Islet precursor cell (in vitro differentiated cells): ENCODE results near the gene RYR1.
"Not testable (repeated sequence)": the region's sequence is repeated elsewhere in the genome, so short reads cannot be mapped to it uniquely, and the experiment has no call there.

Experiments
- DNase-seq: peaks from one replicate; pipeline ENCODE4 v3.0.0-alpha.2; 2018

The RYR1 gene

GRCh38 chr19:38400361-38400760, 33.1 kb upstream of the RYR1 start:
- no peak for DNase-seq

- peak; percentile 50 for DNase-seq
Observed at GRCh38 chr19:38401148-38401547, 32.3 kb upstream of the RYR1 start.

DNA sequence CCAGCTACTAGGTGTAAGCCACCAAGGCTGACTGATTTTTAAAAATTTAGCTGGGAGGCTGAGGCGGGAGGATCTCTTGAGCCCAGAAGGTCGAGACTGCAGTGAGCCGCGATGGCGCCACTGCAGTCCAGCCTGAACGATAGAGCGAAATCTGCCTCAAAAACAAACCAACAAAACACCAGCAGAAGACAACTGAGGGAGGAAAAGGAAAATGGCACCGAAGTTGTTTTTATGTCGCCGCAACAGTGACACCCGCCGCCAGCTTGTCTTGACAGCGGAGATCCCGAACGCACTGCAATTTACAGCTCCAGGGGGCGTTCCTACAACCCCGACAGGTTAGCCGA, 30.9 kb upstream of the RYR1 start:
- no peak for DNase-seq

GRCh38 chr19:38402967-38403674, 30.4 kb upstream of the RYR1 start, which contains the start of gene FAM98C:
TSS of gene FAM98C (plus strand) at chr19:38403093. CDS start at chr19:38403154, 61 bp downstream.
- peak; percentile 99 for DNase-seq

GRCh38 chr19:38404858-38405257, 28.6 kb upstream of the RYR1 start:
- no peak for DNase-seq

DNA sequence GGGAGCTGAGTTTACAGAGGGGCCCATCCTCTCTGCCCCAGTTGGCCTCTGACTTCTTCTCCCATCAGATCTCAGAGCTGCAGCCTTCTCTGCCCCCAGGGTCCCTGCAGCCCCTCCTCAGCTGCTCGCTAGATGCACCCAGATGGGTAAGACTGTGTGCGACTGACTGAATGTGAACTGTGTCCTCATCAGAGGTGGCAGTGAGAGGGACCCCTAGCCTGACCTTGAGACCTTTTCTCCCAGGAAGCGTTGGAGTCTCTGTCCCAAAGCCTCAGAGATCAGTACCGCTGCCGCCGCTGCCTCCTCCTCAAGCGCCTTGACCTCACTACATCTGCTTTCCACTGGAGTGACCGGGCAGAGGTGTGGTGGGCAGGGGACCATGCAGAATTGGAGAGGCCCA, 28.2 kb upstream of the RYR1 start:
- no peak for DNase-seq

DNA sequence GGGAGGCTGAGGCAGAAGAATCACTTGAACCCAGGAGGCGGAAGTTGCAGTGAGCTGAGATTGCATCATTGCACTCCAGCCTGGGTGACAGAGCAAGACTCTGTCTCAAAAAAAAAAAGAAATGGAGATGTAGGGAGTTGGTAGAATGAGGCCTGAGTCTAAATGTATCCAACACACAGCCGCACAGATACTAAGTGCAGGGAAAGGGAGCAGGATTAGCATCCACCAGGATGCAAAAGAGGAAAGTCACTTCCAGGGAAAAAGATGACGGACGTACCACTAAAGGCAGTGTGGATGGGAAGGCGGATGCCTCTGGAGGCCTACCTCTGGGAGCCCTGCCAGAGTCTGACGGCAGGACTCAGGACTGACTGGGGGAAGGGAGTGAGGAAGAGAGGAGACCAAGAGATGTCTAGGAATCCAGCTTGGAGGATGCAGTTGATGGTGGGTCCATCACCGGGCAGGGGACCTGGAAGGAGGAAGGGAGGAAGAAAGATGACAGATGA, 23.8 kb upstream of the RYR1 start:
- no peak for DNase-seq

DNA sequence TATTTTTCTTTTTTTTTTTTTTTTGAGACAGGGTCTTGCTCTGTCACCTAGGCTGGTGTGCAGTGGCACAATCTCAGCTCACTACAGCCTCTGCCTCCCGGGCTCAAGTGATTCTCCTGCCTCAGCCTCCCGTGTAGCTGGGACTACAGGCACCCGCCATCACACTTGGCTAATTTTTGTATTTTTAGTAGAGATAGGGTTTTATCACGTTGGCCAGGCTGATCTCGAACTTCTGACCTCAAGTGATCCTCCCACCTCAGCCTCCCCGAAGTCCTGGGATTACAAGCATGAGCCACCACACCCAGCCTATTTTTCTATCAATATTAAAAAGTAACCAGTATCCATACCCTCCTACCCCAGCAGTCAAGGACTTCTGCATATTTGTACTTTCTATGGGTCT, 23.1 kb upstream of the RYR1 start:
- DNase-seq = not testable (repeated sequence)

- DNase-seq = no peak
Observed at GRCh38 chr19:38411041-38411712, 22.3 kb upstream of the RYR1 start.

GRCh38 chr19:38411898-38412297, 21.6 kb upstream of the RYR1 start:
- DNase-seq = not testable (repeated sequence)

GRCh38 chr19:38412491-38412890, 21.0 kb upstream of the RYR1 start:
- DNase-seq = no peak

- DNase-seq = no peak
Observed at GRCh38 chr19:38412961-38413360, 20.5 kb upstream of the RYR1 start.

DNA sequence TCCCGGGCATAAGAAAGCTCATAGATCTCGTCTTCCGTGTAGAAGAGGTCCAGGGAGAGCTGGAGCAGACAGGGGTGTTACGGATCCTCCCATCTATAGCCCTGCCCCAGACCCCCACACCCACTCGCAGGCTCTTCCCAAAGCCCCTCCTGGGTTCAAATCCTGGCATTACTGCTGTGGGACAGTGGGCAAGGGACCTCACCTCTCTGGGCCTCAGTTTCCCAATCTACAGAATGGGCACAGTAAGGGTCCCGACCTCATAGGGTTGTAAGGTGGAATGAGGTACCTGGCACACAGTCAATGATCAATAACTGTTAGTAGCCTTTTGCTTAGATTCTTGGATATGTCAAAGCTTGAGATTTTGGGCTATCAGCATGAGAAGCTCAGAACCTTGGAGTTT, 20.1 kb upstream of the RYR1 start:
- no peak for DNase-seq

- no peak for DNase-seq
Observed at GRCh38 chr19:38417146-38417543, 16.3 kb upstream of the RYR1 start.

DNA sequence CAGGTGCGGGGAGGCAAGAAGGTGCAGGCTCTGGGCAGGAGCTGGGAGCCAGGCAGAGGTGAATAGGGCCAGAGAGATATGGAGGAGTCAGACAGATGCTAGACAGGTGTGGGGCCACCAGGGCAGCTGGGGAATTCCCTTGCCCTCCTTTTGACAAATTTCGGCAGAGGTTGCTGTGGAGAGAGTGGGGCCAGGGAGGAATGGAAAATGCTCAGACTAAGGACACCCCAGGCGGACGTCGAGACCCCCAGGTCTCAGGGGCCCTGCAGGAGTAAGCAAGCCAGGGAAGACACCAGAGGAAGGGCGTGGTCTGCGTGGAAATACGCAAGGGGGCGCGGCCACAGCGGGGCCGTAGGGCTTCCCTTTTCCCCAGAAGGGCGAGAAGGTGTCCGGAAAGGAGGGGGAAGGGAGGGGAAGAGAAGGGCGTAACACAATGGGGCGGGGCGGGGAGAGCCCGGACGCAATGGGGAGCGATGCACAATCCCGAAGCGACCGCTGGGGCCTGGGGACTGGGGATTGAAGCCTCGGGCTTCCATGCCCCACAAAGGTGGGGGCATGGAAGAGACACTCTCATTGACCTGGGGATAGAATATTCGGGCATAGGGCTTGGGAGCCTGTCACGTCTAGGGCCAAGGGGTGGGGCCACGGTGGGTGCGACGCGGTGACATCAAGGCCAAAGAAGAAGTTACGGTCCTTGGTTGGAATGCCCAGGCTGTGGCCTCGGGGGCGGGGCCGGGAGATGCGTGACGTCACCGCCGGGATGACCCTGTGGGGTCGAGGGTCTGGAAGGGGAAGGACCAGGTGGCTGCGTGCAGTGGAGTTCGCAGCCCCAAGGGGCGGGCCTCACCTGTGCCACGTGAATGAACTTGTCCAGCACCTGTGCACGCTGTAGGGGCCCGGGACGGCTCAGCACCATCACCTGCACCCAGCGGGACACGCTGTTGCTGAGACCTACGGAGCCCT, 15.7 kb upstream of the RYR1 start:
- DNase-seq = peak; percentile 82

DNA sequence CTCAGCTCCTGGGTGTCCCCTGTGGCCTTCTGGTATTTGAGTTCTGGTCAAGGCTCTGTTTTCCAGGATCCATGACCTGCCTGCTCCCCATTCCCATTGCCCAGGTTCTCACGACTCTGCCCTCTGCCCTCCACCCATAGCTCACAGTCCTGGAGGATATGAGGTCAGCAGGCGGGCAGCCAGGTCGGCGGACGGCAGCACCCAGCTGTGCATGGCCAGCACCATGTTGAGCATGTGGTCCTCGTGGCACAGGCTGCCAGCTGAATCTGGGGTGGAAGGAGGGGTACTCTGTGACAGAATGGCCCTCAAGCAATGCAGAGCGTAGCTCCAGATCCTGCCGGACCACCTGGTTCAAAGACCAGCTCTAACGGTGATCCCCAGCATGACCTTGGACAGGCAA, 12.6 kb upstream of the RYR1 start:
- DNase-seq = no peak

DNA sequence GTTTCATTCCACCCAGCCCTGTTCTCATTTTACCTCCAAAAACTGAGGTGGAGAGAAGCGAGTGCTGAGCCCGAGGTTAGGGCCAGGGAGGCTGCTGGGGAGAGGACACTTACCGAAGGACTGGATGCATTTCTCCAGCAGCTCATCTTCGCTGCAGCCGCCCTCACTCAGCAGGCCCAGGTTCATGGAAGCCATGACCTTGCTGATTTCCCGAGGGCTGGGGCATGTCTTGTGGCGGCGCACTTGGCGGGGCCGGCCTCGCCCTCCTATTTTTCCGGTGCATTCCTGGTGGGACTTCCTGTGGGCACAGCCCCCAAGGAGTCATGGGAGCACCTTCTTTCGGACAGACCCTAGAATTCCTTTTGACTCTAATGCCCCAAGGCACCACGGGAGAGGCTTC, 11.6 kb upstream of the RYR1 start:
- no peak for DNase-seq

DNA sequence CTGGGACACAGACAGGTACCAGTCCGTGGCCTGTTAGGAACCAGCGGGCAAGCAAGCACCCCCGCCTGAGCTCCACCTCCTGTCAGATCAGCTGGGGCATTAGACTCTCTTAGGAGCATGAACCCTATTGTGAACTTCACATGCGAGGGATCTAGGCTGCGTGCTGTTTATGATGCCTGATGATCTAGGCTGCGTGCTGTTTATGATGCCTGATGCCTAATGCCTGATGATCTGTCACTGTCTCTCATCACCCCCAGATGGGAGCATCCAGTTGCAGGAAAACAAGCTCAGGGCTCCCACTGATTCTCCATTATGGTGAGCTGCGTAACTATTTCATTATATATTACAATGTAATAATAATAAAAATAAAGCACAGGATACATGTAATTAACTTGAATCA, 11.1 kb upstream of the RYR1 start:
- DNase-seq = no peak

DNA sequence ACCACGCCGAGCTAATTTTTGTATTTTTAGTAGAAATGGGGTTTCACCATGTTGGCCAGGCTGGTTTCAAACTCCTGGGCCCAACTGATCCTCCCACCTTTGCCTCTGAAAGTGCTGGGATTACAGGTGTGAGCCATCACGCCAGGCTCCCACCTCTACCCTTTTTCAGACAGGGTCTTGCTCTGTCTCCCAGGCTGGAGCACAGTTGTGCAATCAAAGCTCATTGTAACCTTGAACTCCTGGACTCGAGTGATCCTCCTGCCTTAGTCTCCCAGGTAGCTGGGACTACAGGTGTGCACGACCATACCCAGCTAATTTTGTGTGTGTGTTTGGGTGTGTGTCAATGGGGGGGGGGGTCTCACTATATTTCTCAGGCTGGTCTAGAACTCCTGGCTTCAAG, 9.2 kb upstream of the RYR1 start:
- DNase-seq = no peak

- DNase-seq = no peak
Observed at GRCh38 chr19:38425222-38425809, 8.2 kb upstream of the RYR1 start.

GRCh38 chr19:38425810-38426466, 7.6 kb upstream of the RYR1 start, which contains the start of gene RASGRP4:
TSS of gene RASGRP4 (minus strand) at chr19:38426219. CDS start at chr19:38426091, 128 bp downstream.
- DNase-seq = no peak

DNA sequence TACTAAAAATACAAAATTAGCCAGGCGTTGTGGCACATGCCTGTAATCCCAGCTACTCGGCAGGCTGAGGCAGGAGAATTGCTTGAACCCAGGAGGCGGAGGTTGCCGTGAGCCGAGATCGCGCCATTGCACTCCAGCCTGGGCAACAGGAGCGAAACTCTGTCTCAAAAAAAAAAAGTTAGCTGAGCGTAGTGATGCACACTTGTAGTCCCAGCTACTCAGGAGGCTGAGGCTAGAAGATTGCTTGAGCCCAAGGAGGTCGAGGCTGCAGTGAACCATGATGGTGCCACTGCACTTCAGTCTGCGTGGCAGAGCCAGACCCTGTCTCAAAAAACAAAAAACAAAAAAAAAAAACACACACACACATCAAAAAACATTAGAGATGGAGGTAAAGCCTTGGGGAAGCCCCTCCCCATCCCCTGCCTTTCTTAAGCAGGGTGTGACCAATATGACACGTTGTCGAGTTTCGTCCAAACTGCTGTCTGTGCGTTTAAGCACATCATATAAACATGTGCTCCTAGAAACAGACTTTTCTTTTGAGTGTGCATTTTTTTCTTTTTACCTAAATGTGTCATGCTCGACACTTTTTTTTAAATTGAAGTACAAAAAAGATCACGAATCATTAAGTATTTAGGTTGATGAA, 6.3 kb upstream of the RYR1 start:
- not testable (repeated sequence) for DNase-seq
